ENCODE data around the gene MISP.
"Not testable (repeated sequence)": the region's sequence is repeated elsewhere in the genome, so short reads cannot be mapped to it uniquely, and the experiment has no call there.

The MISP gene, protein sequence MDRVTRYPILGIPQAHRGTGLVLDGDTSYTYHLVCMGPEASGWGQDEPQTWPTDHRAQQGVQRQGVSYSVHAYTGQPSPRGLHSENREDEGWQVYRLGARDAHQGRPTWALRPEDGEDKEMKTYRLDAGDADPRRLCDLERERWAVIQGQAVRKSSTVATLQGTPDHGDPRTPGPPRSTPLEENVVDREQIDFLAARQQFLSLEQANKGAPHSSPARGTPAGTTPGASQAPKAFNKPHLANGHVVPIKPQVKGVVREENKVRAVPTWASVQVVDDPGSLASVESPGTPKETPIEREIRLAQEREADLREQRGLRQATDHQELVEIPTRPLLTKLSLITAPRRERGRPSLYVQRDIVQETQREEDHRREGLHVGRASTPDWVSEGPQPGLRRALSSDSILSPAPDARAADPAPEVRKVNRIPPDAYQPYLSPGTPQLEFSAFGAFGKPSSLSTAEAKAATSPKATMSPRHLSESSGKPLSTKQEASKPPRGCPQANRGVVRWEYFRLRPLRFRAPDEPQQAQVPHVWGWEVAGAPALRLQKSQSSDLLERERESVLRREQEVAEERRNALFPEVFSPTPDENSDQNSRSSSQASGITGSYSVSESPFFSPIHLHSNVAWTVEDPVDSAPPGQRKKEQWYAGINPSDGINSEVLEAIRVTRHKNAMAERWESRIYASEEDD

GRCh38 chr19:750640-751423 is at the start of gene MISP:
MISP (plus strand) TSS chr19:751112; CDS start chr19:756947, 5,835 bp downstream.
- no peak for DNase-seq

GRCh38 chr19:702847-703246 is 48.1 kb upstream of the MISP start:
- DNase-seq = not testable (repeated sequence)

DNA sequence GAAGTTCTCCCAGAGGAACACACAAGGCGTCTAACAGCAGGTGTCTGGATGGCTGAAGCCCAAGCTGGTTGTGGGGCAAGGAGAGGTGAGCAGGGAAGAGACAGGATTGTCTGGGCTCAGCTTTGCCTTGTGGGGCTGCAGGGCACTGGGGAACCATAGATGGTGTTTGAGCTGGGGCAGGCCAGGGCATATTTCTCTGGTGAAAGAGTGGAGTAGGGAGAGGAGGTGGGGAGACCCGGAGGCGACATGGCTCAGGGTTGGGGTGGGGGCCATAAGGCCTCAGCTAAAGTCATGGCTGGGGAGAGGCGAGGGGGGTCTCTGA is 47.6 kb upstream of the MISP start:
- no peak for DNase-seq

DNA sequence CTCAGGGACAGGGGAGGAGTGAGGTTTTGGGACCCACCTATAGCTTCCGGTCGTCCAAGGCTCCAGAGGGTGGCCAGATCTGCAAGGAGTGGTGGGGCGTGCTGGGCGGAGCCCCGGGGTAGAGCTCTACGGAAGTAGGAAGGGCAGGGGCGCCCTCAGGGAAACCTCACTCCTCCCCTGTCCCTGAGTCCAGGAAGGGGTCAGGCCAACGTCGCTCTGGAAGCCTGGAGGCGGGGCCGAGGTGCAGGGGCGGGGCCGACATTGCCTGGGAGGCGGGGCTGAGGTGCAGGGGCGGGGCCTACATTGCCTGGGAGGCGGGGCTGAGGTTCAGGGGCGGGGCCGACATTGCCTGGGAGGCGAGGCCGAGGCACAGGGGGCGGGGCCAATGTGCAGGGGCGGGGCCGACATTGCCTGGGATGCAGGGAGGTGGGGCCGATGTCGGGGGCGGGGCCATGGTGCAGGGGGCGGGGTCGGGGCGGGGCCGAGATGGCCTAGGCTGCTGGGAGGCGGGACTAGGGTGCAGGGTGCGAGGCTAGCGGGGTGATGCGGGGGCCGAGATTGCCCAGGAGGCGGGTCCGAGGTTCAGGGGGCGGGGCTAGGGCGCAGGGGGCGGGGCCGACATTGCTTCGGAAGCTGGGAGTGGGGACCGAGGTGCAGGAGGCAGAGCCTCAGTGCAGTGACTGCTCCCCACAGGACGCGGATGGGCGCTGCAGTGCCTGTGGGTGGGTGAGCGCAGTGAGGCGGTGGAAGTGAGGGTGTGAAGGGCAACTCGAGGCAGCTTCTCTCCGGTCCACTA is 47.1 kb upstream of the MISP start:
- DNase-seq = no peak

DNA sequence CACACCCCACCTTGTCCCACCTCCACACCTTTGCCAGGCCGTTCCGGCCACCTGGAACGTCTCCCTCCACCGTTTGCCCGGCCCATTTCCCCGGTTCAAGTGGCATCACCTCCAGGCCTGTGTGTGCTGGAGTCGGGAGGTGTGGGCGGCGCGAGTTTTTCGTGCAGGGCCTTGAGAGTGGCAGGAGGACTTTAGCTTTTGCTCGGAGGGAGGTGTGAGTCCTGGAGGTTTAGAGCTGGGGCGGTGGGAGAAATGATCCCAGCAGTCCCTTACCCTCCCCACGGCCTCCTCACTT is 46.5 kb upstream of the MISP start:
- no peak for DNase-seq

GRCh38 chr19:708154-709143 is 42.5 kb upstream of the MISP start, which contains the start of gene PALM:
PALM (plus strand) TSS chr19:708935; CDS start chr19:709147, 212 bp downstream.
- DNase-seq = no peak

GRCh38 chr19:709196-709964 is 41.5 kb upstream of the MISP start:
- DNase-seq = no peak

- DNase-seq = no peak
Measured at GRCh38 chr19:709965-710571, 40.8 kb upstream of the MISP start.

- DNase-seq = no peak
Measured at GRCh38 chr19:710767-711166, 40.1 kb upstream of the MISP start.

DNA sequence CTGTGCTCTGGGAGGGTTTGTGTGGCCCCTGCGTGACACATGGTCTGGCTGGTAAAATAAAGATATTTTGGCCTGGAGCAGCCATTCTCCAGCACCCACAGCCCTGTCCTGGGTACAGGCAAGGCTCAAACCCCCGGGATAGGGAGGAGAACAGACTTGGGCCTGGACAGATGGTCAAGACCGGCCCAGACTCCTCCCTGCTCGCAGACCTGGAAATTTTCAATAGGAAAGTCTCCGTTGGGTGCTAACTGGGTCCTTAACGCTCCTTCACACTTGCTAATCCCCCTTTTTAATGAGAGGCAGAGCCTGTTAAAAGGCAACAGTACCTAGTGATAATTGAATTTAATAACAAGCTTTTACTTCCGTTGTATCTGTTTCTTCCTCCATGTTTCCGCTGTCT is 39.7 kb upstream of the MISP start:
- no peak for DNase-seq

GRCh38 chr19:715347-715746 is 35.6 kb upstream of the MISP start:
- no peak for DNase-seq

- no peak for DNase-seq
Measured at GRCh38 chr19:718251-718951, 32.5 kb upstream of the MISP start.

DNA sequence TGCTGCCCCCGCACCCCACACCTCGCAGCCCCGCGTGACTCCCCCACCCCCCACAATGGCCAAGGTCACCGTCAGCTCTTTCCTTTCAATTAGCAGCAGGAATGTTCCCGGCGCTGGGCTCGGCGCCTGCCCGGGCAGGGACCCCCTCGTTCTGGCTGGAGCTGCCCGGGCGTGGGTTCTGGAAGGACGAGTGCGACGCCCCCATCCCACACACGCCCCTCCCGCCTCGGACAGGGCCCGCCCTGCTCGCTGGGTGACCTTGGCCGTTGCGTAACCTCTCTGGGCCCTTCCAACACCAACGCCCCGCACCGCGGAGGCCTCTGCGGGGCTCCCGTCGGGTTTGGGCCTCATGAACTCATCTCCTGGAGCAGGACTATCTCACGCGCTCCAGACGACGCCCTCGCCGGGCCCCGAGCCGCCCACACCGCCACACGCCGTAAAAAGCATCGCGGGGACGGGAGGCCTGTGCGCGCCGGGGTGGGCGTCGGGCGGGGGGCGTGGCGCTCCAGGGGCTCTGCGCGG is 31.9 kb upstream of the MISP start:
- no peak for DNase-seq

- DNase-seq = no peak
Measured at GRCh38 chr19:719636-720344, 31.1 kb upstream of the MISP start.

- no peak for DNase-seq
Measured at GRCh38 chr19:720345-721160, 30.4 kb upstream of the MISP start.

DNA sequence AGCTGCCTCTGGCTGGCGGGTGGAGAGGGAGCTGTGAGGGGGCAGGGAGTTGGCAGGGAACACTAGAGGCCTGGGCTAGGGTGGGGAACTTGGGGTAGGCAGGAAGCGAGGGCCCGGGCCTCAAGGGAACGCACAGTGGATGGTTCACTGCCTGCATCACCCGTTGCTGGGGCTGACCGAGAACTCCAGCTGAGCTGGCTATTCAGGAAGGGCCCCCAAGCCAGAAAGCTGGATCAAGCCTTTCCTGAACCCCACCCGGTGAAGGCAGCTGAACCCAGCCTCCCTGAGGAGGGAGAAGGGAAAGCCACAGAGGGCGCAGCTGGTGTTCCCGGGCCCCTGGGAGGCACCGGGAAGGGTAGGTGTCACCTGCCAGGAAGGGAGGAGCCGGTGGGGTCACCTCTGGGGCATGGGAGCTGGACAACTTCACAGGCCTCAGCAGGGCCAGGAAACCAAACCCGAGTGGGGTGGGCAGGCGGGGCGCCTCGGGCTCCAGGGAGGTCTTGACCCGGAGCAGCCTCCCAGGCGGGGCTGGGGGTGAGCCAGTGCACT is 28.3 kb upstream of the MISP start:
- DNase-seq = no peak

DNA sequence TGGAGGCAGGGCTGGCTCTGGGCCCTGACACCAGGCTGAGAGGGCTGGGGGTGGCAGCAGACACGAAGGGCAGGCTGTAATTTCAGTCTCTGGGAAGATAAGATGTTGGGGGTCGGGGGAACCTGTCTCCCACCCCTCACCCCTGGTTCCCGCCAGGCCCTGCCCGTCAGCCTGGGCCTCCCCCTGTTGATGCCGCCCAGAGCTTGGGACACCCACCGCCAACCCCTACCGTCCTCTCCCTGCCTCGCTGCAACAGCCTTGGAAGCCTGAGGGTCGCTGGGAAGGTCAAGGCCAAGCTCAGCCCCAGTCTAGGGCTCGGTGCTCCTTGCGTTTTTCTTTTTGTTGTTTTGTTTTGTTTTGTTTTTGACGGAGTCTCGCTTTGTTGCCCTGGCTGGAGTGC is 27.7 kb upstream of the MISP start:
- DNase-seq = no peak

DNA sequence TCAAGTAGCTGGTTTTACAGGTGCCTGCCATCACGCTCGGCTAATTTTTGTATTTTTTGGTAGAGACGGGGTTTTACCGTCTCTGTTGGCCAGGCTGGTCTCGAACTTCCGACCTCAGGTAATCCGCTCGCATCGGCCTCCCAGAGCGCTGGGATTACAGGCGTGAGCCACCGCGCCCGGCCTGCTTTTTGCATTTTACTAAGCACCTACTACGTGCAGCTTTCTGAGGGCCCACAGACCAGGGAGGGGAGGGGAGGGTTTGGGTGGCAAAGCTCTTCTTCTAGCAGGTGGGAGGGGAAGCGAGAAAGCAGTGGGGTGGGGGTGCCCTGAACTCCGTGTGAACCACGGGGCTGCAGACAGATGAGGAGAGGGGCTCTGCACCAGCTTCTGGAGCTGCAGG is 27.2 kb upstream of the MISP start:
- DNase-seq = no peak

Measured in NCI-H446 treated with DMSO at 0.1 percent for 48 hours (cell line).